HG03108 (cell line): Measurements from ENCODE around the gene BTBD10.

ENCODE experiments used
- ATAC-seq: cut with Tn5 transposase; IDR thresholded peaks from one replicate; pipeline ENCODE4 v1.9.1; 2021; ENCODE audit warnings: moderate library complexity; ENCODE audit not compliant: unreplicated experiment

The BTBD10 gene

GRCh38 chr11:13376838-13377237, 86.2 kb downstream of the BTBD10 start:
- no peak for ATAC-seq

- ATAC-seq: no peak
Observed at GRCh38 chr11:13376402-13376801, 86.6 kb downstream of the BTBD10 start.

GRCh38 chr11:13375798-13376197, 87.2 kb downstream of the BTBD10 start:
- ATAC-seq: no peak

GRCh38 chr11:13373216-13373615, 89.8 kb downstream of the BTBD10 start:
- ATAC-seq: no peak

- ATAC-seq: no peak
Observed at GRCh38 chr11:13368041-13368446, 95.0 kb downstream of the BTBD10 start.

GRCh38 chr11:13367115-13367514, 95.9 kb downstream of the BTBD10 start:
- no peak for ATAC-seq

- no peak for ATAC-seq
Observed at GRCh38 chr11:13366266-13367026, 96.6 kb downstream of the BTBD10 start.

- ATAC-seq: no peak
Observed at GRCh38 chr11:13364388-13364787, 98.6 kb downstream of the BTBD10 start.

- no peak for ATAC-seq
Observed at GRCh38 chr11:13362596-13363109, 100.4 kb downstream of the BTBD10 start.

- no peak for ATAC-seq
Observed at GRCh38 chr11:13358596-13359270, 104.3 kb downstream of the BTBD10 start.

- ATAC-seq: no peak
Observed at GRCh38 chr11:13357232-13357631, 105.8 kb downstream of the BTBD10 start.

- no peak for ATAC-seq
Observed at GRCh38 chr11:13355191-13355590, 107.8 kb downstream of the BTBD10 start.

- no peak for ATAC-seq
Observed at GRCh38 chr11:13354335-13354734, 108.7 kb downstream of the BTBD10 start.

- ATAC-seq: no peak
Observed at GRCh38 chr11:13352711-13353110, 110.3 kb downstream of the BTBD10 start.

GRCh38 chr11:13349581-13349980, 113.4 kb downstream of the BTBD10 start:
- ATAC-seq: no peak

- no peak for ATAC-seq
Observed at GRCh38 chr11:13349046-13349445, 114.0 kb downstream of the BTBD10 start.

GRCh38 chr11:13348305-13348704, 114.7 kb downstream of the BTBD10 start:
- ATAC-seq: no peak

GRCh38 chr11:13347901-13348300, 115.1 kb downstream of the BTBD10 start:
- no peak for ATAC-seq

GRCh38 chr11:13346470-13346869, 116.6 kb downstream of the BTBD10 start:
- ATAC-seq: no peak

GRCh38 chr11:13344818-13345217, 118.2 kb downstream of the BTBD10 start:
- no peak for ATAC-seq

GRCh38 chr11:13343931-13344717, 118.9 kb downstream of the BTBD10 start:
- no peak for ATAC-seq
